ENCODE results near the gene UBE2R2. TPM values are rescaled to one million over a fixed set of nuclear protein-coding genes. Genes with fewer than 3 reads are reported as not detected.
"Not testable (repeated sequence)": the region's sequence is repeated elsewhere in the genome, so short reads cannot be mapped to it uniquely, and the experiment has no call there.

Gene UBE2R2
- 85.9 and 88.0 TPM in 2 replicates for total RNA-seq
- long read RNA-seq, full-length matches to known transcripts, result 9 of 20 reads
- long read RNA-seq, partial matches to known transcripts, result 1 of 20 reads
- long read RNA-seq, other reads (novel, unspliced or antisense), result 10 of 20 reads

DNA sequence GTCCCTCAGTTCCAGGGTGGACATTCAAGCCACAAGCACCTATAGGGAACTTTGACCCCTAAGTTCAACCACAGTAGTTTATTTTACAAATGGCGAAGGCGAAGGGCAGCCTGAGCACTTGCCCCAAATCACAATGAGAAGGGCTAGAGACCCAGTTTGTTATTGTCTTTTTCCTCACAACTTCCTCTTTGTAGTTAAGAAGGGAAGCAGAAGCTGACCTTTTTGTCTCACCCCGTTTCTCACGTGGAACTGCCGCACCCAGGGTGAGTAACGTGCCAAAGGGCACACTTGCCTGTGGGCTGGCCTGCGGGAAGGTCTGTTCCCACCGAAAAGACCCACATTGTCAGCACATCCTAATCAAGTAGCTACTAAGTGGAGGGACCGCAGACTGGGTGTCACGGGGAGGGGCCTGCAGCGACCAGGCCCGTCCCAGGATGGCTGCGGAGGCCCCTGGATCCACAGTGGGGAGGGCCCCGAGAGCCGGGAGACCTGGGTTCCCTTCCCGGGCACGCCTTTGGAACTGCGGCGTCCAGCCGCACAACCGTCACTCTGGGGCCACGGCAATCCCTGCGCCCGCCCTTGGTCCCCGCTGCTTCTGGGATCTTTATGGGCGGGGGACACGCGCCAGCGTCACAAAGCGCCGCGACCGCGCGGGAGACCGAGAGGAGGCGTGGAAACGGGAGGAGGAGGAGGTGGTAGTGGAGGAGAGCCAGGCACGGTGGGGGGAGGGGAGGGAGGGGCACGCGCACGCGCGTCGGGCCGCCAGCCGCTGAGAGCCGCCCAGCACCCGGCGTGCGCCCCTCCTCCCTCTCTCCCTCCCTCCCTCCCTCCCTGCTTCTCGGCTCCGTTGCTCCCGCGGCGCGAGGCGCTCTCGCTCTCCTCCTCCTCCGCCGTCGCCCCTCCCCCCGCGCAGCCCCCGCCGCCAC is at the start of gene UBE2R2:
UBE2R2 (plus strand) TSS at position 834 of the 926 bp plus-strand sequence. CDS start 598 bp downstream, outside the sequence.
- peak within 1 kb of the TSS; percentile 97 for H3K4me3 Mint-ChIP-seq
- no peaks in the 10 kb centered on the region for H3K9me3 Mint-ChIP-seq
- peaks cover 2% of the 10 kb centered on the region for H3K27me3 Mint-ChIP-seq (ENCODE audit: low read depth)
- TF ChIP-seq, protein P1, sequence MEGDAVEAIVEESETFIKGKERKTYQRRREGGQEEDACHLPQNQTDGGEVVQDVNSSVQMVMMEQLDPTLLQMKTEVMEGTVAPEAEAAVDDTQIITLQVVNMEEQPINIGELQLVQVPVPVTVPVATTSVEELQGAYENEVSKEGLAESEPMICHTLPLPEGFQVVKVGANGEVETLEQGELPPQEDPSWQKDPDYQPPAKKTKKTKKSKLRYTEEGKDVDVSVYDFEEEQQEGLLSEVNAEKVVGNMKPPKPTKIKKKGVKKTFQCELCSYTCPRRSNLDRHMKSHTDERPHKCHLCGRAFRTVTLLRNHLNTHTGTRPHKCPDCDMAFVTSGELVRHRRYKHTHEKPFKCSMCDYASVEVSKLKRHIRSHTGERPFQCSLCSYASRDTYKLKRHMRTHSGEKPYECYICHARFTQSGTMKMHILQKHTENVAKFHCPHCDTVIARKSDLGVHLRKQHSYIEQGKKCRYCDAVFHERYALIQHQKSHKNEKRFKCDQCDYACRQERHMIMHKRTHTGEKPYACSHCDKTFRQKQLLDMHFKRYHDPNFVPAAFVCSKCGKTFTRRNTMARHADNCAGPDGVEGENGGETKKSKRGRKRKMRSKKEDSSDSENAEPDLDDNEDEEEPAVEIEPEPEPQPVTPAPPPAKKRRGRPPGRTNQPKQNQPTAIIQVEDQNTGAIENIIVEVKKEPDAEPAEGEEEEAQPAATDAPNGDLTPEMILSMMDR (conservative IDR thresholded peaks at IDR 0.05), result no peak
- peak; percentile 76 for DNase-seq (ENCODE audit: low read depth, low spot score)
- peaks cover 51% of the 10 kb centered on the region for H3K4me1 Mint-ChIP-seq
- peaks cover 5% of the 10 kb centered on the region for H3K36me3 Mint-ChIP-seq (ENCODE audit: low read depth)
- peak within 1 kb of the TSS; percentile 98 for H3K27ac Mint-ChIP-seq (ENCODE audit: unreplicated experiment)

DNA sequence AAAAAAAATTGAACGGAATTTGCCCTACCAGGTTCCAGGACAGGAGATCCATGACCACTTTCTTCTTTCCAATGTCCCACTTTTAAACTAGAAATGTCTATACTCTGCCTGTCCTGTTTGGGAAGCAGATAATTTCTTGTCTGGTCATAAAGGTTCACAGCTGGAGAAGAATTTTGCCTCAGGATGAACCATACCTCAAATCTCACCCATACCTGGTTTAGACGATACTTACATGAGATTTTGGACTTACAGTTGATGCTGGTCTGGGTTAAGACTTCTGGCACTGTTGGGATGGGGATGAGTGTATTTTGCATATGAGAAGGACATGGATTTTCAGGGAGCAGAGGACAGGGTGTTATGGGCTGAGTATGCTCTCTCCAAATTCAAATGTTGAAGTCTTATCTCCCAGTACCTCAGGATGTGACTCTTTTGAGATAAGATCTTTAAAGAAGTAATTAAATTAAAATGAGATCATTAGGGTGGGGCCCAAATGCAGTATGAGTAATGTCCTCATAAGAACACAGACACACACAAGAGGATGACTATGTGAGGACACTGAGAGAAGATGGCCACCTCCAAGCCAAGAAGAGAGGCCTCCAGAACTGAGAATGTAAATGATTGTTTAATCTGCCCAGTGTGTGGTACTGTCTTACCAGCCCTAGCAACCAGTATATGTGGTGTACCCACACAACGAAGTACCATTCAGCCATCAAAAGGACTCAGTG is 46.6 kb upstream of the UBE2R2 start:
- not testable (repeated sequence) for H3K9me3 Mint-ChIP-seq; H3K4me3 Mint-ChIP-seq; H3K36me3 Mint-ChIP-seq (ENCODE audit: low read depth); DNase-seq (ENCODE audit: low read depth, low spot score); H3K4me1 Mint-ChIP-seq; H3K27me3 Mint-ChIP-seq (ENCODE audit: low read depth); H3K27ac Mint-ChIP-seq (ENCODE audit: unreplicated experiment)

DNA sequence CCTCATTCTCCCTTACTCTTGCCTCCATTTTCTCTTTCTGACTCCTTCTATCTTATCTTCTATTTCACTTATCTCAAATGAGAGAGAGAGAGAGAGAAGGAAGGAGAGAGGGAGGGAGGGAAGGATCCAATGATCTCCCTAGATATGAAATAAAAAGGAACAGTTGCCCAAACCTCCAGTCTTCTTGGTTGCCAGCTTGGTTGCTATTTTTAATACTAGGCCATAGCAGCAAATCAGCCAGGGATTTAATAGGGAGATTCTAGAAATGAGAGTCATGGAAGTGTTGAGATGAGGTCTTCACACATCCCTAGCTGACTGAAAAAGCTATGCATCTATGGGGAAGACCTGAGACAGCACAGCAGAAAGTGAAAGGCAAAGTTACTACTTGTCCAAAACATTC is 43.8 kb upstream of the UBE2R2 start:
- not testable (repeated sequence) for H3K27me3 Mint-ChIP-seq (ENCODE audit: low read depth); H3K4me3 Mint-ChIP-seq; DNase-seq (ENCODE audit: low read depth, low spot score); H3K4me1 Mint-ChIP-seq; H3K9me3 Mint-ChIP-seq; H3K36me3 Mint-ChIP-seq (ENCODE audit: low read depth); H3K27ac Mint-ChIP-seq (ENCODE audit: unreplicated experiment)

DNA sequence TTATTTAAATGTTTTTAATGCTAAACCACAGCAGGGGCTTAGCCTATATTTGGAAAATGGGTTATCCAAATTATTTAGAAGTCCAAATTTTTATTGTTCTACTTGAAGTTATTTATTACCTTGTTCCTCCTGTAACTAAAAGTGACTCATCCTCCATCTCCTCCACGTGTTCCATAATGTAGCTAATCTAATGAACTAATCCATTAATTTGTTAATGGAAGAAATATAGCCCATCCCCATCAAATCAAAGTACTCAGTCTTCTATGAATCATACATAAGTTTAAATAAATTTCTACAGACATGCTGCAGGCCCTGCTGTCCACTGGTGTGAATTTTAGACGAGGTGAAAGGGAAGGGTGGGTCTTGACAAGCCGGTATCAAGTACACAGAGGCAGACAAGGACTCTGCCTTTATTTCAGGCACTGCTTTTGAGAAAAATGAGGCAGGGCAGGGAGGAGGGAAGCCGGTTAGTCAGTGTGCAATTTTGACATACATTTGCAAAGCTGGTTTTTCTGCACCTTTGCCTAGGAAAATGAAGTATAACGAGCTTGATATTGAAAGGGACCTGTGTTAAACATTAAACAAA is 42.8 kb upstream of the UBE2R2 start:
- not testable (repeated sequence) for H3K9me3 Mint-ChIP-seq; H3K27ac Mint-ChIP-seq (ENCODE audit: unreplicated experiment); H3K36me3 Mint-ChIP-seq (ENCODE audit: low read depth); DNase-seq (ENCODE audit: low read depth, low spot score); H3K4me3 Mint-ChIP-seq; H3K27me3 Mint-ChIP-seq (ENCODE audit: low read depth); H3K4me1 Mint-ChIP-seq

- no peak for DNase-seq (ENCODE audit: low read depth, low spot score)
- H3K9me3 Mint-ChIP-seq, result peaks cover 2% of the 10 kb centered on the region
- H3K36me3 Mint-ChIP-seq (ENCODE audit: low read depth), result no peaks in the 10 kb centered on the region
- H3K4me1 Mint-ChIP-seq, result peaks cover 6% of the 10 kb centered on the region
- H3K27me3 Mint-ChIP-seq (ENCODE audit: low read depth), result no peaks in the 10 kb centered on the region
- TF ChIP-seq, protein P1 (conservative IDR thresholded peaks at IDR 0.05), result no peak
- H3K4me3 Mint-ChIP-seq, result no peak overlapping the region
- no peak overlapping the region for H3K27ac Mint-ChIP-seq (ENCODE audit: unreplicated experiment)
Observed at GRCh38 chr9:33776578-33776977, 40.4 kb upstream of the UBE2R2 start.

- H3K4me1 Mint-ChIP-seq, result peaks cover 6% of the 10 kb centered on the region
- no peak overlapping the region for H3K27ac Mint-ChIP-seq (ENCODE audit: unreplicated experiment)
- no peaks in the 10 kb centered on the region for H3K27me3 Mint-ChIP-seq (ENCODE audit: low read depth)
- TF ChIP-seq, protein P1 (conservative IDR thresholded peaks at IDR 0.05), result peak; percentile 85
- H3K36me3 Mint-ChIP-seq (ENCODE audit: low read depth), result no peaks in the 10 kb centered on the region
- H3K4me3 Mint-ChIP-seq, result peak overlapping the region; percentile 54
- H3K9me3 Mint-ChIP-seq, result peaks cover 7% of the 10 kb centered on the region
- DNase-seq (ENCODE audit: low read depth, low spot score), result peak; percentile 48
Observed at GRCh38 chr9:33778700-33779351, 38.1 kb upstream of the UBE2R2 start.
